ENCODE measurements around the gene ECHDC1. TPM values are rescaled to one million over a fixed set of nuclear protein-coding genes. Genes with fewer than 3 reads are reported as not detected.

The ECHDC1 gene
- polyA plus RNA-seq, 10 donors: 54.4 to 85.3 (median 66.9) TPM

DNA sequence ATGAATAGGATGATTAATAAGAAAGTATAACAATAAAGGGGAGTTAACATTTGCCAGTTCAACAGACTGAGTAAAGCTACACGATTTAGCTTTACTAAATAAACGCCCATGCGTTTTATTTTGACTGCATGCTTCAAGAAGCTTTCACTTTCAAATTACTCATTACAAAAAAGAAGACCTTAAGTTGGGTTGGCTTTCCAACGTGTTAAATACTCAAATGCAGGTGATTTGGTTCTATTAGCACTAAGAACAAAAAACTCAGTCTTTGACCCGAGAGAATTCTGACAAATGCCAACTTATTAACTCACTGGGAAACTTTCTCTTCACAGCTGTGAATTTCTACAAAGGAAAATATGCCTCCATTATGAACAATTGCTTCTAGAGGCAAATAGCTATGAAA lies 51.9 kb downstream of the ECHDC1 start:
- DNase-seq: no peak

DNA sequence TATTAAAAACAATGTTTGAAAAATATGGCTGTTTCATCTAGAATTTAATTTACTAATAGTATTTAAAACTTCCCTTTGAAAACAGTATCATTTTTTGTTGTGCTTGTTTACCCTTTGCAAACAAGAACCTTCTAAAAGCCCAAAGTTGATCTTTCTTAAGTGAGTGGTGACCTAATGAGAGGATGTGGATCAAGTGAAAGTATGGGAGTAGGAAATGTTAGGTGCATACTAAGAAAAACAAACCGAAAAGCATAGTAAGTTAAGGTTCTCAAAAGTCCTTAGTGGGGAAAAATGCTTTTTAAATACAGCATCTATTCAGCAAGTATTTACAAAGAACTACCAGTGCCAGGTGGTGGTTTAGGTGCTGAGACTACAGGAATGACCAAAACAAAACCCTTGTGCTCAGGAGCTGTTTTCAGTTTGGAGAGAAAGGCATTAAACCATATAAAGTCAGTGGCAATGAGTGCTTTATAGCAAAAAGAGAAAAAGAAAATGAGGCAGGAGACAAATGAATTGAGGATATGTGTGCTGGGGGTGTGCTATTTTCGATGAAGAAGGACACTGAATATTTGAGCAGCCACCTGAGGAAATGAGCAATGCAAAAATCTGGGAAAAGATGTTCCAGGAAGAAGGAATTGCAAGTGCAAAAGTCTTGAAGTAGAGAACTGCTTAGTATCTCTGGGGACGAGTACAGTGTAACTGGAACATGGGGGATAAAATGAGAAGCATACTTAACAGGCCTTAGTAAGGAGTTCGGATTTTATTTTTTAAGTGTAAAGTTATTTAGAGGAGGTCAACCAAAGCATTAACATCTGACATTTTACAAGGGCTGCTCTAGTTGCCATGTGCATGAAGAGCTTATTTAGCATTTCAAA lies 52.8 kb downstream of the ECHDC1 start:
- DNase-seq: peak in 1 of 3 donors; percentile 19

DNA sequence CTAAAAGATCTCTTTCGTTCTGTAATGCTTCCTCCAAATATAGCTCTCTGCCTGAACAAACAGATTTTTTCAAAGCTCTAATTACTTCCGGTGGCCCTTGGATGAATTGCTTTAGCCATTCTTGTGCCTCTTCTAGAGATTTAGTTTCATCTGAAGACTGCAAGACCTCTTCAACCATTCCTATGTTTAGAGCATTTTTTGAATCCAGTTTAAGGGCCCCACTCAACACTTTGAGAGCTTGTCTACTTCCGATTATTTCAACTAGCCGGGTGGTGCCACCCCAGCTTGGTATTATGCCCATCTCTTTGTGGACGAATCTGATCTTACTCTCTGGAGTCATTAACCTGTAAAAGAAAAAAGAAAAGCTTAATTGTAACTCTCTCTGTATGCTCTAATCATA lies 53.5 kb downstream of the ECHDC1 start:
- DNase-seq: no peak

DNA sequence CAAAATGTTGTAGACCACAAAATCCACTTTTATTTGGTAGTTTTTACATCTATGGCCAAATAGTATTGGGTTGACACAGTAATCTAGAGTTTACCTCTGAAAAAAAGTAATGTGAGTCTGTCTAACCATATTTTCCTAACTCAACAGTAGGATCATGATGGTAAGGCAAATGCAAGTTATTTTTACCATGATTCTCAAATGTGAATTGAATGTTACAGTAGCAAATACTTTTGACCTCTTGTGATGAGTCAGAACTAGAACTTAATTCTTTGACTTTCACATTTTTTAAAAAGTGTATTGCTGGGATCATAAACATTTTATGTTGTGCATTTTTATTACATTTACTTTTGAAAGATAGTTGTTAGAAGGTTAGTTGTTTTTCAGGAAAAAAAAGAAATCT lies 54.7 kb downstream of the ECHDC1 start:
- no peak for DNase-seq

DNA sequence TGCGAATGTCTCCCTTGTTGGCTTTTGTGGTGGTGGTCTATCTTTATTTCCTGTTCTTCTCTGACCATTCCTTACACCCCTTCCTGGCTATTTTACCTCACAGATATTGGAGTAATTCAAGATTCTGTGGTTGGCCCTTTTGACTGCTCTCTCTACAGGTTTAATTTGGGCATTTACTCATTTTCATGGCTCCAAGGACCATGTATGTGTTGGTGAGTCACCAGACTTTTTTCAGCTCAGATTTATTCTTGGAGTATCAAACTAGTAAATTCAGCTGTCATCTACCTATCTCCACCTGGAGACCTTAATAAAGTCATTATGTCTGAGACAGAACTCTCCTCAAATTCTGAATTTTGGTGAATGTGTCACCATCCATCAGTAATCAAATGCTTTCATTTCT lies 61.2 kb downstream of the ECHDC1 start:
- DNase-seq: no peak

DNA sequence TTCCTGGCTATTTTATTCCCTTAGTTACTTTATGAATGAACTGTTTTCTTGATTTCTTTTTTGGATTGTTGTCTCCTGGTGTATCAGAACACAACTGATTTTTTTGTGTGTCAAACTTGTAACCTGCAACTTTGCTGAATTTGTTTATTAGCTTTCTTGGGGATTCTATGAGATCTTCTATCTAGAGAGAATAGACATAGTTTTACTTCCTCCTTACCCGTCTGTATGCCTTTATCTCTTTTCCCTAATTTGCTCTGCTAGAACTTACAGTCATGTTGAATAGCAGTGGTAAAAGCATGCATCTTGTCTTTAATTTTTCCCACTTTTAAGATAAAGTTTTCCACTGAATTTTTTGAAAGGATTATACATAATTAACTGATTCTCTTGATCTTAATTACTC lies 63.6 kb downstream of the ECHDC1 start:
- DNase-seq: no peak

DNA sequence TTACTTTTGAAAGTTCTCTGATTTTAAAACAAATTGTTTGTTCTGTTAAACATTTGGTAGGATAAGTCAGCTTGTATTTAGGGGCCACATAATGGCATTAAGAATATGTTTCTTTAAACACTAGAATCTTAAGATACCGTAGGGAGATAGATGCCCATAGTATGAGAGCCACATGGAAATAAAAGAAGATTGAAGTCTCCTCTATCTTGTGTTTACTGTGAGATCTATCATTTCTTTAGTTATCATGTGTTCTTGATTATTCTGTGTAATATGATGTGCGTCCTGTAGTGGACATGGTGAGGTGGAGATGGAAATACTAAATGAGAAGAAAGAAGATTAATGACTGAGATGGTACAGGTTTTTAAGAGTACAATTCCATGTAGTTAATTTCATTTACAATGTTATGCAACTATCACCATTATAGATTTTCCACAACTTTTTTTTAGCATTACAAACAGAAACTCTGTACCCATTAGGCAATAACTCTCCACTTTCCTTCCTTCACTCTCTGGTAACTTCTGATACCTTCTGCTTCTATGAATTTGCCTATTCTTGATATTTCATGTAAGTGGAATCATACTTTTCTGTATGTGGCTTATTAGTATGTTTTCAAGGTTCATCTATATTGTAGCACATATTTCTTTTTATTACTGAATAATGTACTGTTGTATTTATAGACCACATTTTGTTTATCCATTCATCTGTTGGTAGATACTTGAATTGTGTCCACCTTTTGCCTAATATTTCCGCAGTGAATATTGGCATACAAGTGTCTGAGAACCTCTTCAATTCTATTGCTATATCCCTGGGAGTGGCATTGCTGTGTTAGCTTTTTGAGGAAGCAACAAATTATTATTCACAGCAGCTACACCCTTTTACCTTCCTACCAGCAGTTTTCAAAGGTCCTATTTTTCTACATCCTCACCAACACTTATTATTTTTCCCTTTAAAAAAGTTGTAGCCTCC lies 65.2 kb downstream of the ECHDC1 start:
- no peak for DNase-seq

DNA sequence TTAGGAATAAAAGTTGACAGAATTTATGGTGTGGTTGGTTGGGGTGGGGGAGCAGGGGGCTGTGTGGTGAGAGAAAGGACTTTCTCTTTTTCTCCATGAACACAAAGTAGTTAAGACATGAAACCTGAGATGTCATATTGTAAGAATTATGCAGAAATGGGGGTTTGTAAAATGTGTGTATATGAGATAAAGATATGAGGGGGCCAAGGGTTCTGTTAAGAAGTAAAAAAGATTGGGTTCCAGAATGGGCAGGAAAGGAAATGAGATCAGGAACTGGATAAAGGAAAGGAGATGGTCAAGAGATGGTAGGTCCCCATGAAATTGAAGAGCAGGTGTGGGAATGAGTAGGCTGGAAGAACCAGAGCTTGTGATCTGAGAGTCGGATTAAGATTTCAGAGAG lies 67.1 kb downstream of the ECHDC1 start:
- DNase-seq: no peak

DNA sequence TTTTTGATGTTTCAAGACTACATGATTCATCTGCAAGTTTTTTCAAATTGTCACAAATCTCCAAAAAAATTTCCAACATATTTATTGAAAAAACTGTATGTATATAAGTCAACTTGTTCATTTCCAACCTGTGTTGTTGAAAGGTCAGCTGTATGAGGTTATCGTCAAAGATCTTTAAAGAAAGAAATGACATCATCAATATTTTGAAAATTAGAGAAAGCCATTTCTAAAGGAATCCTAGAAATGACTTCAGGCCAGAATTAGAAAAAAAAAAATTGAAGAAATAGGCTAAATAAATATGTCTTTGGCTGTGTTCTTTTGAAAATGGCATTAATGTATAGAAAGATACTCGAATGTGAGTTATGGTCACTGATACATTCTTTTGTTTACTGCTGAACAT lies 69.9 kb downstream of the ECHDC1 start:
- no peak for DNase-seq

DNA sequence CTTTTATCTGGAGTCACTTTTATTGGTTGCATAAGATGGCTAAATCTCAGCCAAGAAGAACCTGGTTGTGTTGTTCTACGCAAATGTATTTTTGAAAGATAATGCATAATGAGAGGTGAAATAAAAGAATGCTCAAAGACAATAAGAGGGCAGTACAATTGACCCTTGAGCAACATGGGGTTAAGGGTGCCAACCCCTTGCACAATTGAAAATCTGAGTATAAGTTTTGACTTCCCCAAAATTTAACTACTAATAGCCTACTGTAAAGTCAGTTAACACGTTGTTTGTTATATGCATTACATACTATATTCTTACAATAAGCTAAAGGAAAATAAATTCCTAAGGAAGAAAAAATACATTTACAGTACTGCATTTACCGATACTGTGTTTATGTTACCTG lies 70.8 kb downstream of the ECHDC1 start:
- no peak for DNase-seq

DNA sequence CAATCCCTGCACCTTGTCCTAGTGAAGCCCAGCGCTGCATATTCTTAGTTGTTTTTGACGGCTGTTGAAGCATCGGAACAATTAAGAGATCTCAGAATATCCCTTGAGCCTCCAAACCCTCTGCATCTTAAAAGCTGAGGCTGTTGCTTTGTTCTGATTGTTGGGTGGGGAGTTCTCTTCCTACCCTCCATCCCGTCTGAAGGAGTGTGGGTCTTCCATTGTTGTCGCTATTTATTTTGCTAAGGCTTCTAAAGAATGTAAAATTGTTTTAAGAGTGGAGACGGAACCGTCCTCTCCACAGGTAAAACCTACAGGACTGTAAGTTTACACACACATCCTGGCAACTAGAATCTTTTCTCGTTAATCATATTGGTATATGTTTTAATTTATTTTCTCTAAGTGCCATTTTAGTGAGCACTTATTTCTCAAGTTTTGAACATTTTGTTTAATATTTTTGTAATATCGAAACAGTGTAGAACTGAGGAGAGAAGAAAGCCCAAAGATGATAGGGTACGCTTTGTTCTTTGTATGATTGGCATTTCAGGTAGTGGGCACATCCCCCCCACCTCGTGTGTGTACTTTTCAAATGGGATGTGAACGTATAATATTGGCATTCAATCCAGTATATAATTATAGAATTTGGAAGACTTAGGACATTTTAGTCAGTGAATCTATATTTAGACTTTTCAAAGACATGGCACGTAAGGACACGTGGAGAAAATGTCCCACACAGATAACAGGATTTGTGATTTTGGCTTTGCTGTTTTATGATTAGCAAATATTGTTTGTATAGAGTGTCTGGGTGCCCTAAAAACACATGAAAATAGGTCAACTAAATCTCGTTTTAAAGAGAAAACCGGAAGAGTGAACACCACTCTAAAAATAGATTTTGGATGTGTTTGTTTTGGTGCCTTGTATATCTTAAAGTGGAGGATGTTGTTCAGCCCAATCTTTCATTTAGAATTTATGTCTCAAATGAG lies 75.5 kb downstream of the ECHDC1 start:
- DNase-seq: peak; percentile 27 to 61 (median 34)

DNA sequence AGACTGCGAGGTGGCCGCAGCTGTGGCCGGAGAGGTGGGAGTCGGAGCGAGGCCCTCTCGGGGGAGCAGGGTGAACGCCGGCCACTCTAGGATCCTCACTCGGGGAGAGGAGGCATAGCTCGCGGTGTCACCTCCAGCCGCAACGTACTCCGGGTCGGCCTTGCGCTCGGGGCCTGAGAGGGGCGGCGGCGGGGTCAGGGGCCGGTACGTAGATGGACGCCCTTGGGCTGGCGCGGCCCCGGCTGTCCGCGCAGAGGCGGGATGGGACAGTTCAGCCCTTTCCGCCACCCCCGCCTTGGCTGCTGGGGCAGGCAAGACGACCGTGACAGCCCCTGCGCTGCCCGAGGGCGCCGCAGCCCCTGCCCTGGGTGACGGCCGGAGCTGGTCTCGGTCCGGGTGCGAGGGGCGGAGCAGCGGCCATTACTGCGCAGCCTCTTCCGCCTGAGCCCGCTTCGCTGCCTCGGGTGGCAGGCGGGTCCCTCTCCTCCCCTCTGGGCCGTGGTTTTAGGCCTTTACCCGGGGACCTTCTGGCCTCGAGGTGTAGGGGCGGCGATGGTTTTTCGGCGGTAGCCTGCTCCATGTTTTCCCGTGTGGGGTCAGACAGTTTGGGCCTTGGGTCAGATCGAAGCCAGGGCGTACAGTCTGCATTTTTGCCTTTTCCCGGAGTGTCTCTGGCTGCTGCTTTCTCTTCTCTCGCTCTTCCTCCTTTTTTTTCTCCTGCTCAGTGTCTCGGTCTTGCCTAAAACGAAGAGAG lies 76.3 kb downstream of the ECHDC1 start:
- DNase-seq: peak in 2 of 3 donors; percentile 77 to 96

DNA sequence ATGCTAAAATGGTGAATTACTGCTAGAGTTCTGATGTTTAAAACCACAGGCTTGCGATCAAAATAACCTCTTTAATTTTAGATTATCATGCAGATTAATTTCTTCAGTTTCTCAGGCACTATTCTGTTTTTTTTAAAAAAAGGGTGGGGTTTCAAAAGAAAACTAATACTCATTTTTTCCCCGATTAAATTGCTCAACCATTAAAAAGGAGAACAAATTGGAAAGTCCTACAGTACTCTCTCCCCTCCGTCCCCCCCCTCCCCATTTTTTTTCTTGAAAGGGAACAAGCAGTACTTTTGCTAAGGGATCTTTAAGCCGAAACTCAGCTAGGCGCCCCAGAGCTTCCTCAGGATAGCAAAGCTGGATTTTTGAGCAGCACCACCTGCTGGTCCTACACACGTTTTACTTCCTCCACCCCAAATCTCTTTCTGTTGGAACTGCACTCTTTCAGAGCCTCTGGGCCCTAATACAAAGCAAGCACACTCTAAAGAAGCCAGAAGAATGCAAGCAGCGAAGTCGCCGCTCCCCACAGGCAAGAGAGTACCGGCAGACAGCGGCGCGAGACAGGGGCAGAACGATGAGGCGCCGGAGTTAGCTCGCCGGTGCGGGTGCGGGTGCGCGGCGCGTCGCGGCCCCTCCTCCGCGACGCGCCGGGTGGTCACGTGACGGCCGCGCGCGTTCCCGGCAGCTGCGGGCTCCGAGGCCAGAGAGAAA lies 77.1 kb downstream of the ECHDC1 start, which contains the start of gene RNF146:
Gene RNF146 (plus strand): TSS at position 687 of the 714 bp plus-strand sequence. CDS start 13,475 bp downstream, outside the sequence.
- peak; percentile 85 to 98 (median 94) for DNase-seq

DNA sequence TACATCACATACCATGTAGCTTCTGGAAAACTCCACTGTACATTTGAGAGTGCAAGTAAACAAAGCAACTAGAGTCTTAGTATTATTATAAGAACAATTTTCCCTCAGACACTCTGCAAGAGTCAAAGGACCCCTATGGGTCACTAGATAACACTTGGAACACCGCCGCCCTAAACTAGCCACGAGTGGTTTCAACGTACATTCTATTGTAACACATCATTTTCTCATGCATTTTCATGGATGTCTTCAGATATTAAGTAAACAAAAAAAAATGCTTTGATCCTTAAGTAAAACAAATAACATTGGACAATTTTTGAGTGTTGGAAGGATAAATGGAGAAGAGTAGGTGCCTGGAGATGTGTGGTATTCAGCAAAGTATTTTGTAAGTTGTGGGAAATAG lies 79.9 kb downstream of the ECHDC1 start:
- no peak for DNase-seq

DNA sequence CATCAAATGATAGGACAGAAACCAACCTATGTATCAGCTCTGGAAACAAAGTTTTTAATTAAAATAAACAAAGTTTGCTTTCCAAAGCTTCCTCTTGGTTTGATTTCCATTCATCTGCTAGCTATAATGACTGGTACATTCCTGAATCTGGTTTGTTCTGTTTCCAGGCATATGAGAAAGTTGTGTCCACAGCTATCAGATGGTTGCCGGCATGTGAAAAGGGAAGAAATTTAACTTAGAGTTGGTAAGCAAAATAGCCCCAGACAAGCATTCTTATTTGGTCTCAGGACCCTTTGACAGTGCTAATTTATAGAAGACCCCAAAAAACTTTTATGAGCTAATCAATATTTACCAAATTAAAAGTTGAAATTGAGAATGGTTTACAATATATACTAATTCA lies 80.5 kb downstream of the ECHDC1 start:
- no peak for DNase-seq

DNA sequence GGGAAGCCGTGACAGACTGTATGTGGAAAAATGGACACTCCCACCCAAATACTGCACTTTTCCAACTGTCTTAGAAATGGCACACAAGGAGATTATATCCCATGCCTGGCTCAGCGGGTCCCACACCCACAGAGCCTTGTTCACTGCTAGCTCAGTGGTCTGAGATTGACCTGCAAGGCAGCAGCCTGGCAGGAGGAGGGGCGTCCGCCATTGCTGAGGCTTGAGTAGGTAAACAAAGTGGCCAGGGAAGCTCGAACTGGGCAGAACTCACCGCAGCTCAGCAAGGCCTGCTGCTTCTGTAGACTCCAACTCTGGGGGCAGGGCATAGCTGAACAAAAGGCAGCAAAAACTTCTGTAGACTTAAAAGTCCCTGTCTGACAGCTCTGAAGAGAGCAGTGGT lies 88.1 kb downstream of the ECHDC1 start:
- DNase-seq: no peak

DNA sequence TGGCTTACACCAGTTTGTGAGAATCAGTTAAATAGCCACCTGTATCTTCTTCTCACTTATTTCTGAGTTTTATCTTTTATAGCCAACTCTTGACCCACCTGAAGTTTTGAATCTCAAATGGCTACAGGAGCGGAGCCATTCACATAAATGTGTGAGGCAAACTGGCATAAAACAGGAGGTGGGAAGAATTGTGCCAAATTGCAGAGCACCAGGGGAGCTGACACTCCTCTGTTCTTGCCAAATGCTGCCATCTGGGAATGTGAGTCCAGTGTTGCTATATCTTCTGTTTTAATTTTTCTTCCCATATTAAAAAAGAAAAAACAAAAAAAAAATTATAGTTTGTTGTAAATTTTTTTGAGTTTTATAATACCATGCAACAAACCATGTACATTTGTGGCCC lies 93.8 kb downstream of the ECHDC1 start:
- DNase-seq: no peak

DNA sequence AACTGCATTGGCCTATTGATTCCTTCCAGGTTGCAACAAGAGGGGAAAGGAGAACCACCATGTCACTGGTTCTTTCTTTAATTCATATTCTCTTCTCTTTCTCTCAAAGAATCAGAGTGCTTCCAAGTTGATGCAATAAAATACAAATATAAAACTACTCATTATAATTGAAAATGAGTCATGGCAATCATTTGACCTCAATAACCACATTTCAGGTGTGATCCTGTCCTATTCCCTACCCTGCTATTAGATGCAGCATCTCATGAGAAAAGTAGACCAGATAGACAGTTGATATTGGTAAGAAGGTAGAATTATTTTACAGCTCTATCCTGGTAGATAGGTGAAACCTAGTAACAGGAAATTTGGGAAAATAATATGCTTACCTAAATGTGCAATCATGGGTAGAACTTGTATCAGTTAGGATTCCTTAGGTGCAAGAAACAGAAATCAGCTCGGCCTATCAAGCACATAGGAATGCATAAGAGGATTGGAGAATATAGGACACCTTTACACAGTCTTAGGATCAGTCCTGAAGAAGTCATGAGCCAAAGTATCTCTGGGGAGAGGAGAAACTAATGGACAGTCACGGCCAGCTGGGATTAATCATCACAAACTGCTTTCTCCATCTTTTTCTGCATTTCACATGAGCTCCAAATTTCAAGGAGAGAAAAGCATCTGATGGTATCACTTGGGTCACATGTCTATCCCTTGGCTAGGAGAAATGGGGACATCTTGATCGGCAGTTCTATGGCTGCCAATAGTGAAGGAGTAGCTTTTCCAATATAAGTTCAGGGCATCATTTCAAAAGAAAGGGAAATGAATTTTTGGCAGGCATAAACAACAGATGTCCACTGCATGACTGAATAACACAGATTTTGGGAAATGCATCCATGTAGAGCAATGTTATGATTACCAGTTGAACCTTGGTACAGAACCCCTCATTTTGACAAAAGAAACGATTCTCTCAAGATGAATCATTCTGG lies 96.0 kb downstream of the ECHDC1 start:
- DNase-seq: peak; percentile 34 to 75 (median 35)

DNA sequence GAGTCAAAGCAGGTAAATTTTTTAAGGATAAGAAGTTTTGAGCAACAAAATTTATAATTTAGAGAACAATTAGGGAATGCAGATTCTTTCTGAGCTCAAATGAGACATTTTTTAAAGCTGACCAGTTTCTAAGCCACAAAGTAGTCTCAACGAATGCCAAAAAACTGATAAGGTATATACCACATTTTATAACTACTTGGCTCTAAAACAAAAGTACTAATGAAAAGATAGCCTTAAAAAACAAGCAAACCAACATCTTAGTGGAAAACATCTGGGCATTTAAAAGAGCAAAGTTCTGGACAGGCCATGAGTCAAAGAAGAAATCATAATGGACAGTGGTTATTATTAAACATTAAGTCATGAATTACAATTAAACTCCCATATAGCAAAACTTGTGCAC lies 99.9 kb downstream of the ECHDC1 start:
- no peak for DNase-seq

Data from muscle of back (tissue), 11 donors.